CD1c-positive myeloid dendritic cell (primary cell): Measurements from ENCODE around the gene SORCS2.
A peak's percentile ranks its signal among the peaks of the same experiment; 100 is the strongest.

Experiments
- DNase-seq: peaks from one replicate; pipeline ENCODE4 v3.0.0-alpha.2; 2016; ENCODE audit errors: extremely low spot score

Gene SORCS2

DNA sequence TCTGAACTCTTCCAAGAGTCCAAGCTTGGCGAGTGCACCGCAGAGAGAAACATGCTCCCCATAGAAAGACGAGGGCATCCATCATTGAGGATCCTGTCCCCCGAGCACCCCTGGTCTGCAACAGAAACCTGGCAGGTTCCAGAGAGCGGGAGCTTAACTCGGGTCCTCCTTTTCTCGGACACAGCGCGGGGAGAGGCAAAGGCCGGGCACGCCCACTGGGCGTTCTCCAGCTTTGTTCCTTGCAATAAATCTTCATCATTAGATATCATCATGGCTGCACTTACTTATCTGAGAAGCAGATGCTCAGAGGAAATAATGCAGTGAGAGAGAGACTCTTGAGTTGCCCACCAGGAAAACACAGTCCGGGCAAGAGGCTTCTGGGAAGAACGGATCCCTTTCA is 332.5 kb downstream of the SORCS2 start:
- no peak for DNase-seq

DNA sequence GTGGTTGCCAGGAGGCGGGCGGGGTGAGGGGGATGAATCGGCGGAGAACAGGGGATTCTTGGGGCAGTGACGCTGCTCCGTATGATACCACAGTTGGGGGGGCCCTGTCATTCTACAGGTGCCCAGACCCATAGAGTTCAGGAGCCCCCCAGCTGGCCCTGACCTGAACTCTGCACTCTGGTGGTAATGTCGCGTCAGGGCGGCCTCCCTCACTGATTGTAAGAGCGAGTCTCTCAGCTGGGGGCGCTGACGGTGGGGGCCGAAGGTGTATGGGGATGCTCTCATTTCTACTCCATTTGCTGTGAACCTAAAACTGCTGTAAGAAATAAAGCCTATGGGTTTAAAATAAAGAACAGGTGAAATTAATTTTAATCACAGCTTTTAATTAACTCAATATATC is 334.2 kb downstream of the SORCS2 start:
- no peak for DNase-seq

DNA sequence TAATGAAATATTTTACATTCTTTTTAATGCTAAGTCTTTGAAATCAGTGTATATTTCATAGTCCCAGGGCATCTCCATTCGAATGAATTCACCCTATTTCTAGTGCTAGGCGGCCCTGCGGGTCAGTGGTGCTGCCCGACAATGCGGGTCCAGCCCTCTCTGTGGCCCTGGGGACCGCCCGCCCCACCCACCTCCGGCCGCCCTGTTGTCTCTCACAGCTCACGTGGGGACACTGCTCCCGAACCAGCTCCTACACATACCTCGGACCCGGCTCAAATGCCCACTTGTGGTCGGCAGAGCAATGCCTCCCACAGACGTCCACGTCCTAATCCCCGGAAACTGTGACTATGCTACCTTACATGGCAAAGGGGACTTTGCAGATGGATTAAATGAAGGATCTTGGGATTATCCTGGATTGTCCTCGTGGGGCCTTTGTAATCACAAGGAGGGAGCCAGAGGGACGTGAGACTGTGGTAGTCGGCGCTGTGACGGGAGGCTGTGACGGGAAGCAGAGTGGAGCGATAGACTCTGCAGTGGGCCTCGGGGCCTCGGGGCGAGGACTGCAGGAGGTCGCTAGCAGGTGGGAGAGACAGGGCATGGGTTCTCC is 334.7 kb downstream of the SORCS2 start:
- no peak for DNase-seq

DNA sequence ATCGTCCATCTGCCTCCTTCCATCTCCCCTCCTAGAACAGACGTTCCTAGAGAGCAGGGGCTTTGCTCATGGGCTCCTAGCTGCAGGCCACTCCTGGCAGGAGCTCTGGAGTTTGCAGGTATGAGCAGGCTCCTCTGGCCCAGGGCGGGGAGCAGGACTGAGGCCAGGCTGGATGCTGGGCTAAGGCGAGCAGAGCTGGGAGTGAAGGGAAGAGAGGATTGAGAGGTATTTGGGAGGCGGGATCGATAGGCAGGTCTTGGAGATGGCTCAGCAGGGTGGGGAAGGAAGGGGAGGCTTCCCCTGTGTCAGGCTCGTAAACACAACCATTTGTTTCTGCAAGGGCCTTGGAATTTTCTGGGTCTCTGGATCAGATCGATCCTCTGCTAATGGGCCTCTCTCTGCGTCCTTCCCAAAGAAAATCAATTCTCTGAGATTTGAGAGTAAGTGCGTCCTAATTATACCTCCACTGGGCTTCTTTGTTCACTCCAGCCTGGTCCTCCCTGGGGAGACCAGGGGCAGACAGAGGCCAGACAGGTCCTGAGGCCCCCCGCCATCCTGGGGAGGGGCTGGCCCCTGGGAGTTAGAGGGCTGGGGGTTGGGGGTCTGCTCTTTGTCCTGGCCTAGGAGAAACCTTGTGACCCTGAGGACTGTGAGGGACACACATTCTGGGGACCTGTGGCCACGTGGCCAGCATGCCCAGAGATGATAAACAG is 337.2 kb downstream of the SORCS2 start:
- no peak for DNase-seq

DNA sequence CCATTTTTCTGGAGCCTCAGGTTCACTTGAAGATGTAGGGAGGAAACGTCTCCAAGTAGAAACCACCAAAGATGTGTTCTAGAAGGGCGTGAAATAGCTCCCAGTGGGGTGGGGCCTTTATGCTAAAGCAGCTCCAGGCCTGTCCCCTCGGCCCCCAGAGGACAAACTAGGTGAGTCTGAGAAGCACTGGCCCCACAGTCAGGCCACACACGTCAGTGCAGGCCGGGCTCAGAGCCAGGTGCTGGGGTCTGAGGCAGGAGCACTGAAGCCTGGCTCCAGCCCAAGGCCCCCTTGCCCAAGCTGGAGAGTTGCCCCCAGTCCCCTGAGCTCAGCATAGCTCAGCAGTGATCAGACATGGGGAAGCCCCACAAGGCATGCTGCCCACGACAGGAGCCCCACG is 337.7 kb downstream of the SORCS2 start:
- DNase-seq: no peak

DNA sequence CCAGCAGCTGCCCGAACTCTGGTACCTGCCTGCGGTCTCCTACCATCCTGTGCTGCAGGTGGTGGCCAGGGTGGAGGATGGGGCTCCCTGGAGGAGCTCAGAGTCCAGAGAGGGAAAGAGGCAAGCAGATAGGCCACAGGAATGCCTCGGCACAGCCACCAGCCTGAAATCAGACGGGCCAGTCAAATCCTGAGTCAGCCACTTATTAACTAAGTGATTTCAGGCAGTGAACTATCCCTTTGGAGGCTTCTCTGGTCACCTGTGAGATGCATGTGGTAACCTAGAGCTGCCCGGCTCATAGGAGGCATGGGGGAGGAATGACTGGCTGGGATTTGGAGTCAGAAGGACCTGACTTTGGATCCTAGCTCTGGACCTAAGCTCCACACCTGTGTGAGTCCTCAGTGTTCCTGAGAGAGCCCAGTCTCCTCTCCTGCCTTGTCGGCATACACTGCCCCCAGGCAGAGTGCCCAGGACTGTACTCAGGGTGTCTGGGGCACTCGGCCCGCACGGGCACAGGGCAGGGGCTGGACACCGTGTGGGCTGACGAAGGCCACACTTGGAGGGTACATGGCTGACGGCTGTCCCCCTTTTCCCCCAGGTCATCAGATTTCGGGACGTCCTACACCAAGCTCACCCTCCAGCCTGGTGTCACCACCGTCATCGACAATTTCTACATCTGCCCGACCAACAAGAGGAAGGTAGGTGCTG is 338.7 kb downstream of the SORCS2 start:
- DNase-seq: no peak

DNA sequence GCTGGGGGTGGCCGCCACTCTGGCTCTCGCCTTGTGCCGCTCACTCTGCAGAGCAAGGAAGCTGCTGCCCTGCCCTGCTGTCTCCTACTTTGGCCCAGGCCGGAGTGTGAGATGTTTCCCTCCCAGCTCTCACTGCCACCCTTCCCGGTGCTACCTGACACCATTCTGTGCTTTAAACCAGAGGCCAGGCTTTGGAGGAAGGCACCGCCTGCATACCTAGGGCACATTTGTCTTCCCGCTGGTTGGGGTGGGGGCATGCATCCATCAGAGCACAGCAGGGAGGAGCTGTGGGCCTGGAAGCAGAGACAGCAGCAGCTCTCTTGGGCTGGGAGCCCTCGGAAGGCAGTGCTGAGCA is 339.3 kb downstream of the SORCS2 start:
- no peak for DNase-seq

DNA sequence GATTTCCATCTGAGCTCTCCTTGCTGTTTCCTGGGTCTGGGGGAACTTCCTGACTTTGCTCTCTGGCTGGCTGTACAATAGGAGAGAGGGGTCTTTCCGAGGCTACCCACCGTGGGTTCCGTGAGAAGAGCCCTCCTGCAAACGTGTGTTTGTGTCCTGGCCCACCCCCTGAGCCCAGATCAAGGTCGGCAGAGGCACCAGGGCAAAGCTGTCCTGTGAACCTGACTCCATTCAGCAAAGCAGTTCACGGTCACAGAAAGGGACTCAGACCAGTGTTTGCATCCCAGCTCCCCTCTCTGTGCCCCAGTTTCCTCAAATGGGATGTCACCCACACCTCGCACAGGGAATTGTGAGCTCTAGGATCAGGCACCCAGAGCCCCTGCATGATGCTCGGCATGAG is 339.7 kb downstream of the SORCS2 start:
- no peak for DNase-seq

DNA sequence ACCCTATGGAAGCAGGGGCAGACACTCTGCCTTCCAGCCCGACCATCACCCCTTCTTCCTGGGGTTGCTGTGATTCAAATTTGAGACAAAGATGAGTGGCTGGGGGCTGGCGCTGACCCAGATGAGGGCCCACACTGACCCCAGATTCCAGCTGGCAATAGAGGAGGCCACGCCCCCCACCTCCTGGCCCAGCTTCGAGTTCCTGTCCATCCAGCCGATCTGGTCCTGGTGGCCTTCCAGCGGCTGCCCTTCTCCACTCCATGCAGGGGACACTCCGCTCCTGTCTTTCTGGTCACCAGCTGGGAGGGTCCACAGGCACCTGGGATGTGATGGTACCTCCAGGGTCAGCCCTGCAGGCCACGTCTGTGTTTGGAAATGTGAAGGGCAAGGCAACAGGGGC is 340.9 kb downstream of the SORCS2 start:
- no peak for DNase-seq

DNA sequence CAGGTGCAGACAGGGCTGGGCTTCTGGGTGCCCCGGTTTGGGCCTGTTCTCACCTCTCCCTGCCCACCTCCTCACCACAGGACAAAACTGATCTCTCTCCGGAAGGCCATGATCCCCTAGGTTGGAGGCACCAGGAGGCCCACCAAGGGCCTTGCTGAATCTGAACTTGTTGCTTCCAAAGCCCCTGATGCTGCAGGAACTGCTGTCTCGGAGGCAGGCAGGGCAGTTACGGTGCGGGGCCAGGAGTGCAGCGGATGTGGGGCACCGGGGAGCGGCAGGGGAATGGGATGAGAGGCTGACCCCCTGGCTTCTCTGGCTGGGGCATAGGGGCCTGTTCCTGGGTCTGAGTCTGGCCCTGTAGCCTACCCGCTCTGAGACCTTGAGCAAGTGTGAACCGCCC is 342.8 kb downstream of the SORCS2 start:
- DNase-seq: no peak

DNA sequence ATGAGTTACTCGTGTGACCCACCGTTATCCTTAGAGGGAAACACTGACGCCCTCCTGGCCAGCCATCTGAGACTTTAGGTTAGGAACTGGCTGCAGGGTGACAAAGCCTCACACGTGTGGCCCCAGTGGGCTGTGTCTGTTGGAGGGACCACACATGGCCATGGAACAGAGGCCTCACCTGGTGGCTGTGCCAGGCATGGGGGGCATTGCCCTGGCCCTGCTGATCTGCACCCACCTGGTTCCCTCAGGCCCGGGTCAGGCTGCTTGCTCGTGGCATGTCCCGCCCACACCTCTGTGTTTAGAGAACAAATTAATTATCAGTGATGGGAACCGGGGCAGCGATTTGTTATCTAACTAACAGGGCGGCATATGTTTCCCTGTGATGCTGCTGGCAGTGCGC is 343.3 kb downstream of the SORCS2 start:
- DNase-seq: no peak

DNA sequence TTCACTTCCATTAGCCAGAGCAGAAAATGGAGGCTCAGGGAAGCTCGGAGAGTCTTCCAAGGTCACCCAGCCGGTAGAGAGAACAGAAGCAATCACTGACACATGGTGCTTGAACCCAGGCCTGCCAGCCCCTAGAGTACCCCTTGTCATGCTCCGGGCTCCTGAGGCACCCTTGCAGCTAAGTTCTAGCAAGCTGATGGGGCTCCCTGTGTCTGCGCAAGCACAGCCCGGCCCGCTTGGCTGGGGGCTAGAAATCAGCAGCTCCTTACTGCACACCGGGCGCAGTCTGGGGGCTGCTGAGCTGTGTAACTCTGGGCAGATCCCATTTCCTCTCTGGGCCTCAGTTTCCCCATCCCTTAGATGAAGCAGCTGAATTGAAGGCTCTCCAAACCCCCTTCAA is 344.5 kb downstream of the SORCS2 start:
- no peak for DNase-seq

DNA sequence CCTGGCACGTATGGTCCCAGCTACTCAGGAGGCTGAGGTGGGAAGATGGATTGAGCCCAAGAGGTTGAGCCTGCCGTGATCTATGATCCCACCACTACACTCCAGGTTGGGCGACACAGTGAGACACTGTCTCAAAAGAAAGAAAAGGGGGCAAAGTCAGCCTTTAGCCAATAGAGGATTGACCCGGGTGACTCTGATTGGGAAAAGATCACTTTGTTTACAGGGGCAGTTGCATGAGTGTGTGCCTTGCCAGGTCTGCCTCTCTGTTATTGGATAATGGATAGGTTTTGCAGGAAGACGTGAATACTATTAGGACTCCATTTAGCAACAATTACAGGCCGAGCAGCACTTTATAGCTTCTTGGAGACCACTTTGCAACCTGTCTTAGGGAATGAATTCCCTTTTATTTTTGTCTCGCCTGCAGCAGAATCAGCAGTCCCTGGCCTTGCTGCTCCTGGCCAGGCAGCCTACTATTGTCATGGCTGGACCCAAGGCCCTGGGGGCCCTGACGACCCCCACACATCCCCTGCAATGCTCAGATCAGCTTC is 345.6 kb downstream of the SORCS2 start:
- no peak for DNase-seq

DNA sequence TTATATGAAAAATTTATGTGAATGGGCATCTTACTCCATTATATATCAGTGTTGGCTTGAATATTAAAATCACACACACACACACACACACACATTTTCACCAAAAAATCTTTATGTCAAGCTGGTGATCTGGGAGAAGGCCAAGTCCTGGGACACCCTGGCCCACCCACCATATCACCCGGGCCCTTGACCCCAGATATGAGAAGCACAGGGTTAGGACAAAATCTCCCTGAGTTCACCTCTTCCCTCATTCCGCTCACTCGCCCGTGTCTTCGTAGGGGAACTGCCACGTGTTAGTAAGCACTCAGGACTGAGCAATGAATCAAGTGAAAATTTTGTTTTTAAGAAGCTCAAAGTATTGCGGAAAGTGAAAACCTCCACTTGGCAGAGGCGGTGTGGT is 346.2 kb downstream of the SORCS2 start:
- no peak for DNase-seq

DNA sequence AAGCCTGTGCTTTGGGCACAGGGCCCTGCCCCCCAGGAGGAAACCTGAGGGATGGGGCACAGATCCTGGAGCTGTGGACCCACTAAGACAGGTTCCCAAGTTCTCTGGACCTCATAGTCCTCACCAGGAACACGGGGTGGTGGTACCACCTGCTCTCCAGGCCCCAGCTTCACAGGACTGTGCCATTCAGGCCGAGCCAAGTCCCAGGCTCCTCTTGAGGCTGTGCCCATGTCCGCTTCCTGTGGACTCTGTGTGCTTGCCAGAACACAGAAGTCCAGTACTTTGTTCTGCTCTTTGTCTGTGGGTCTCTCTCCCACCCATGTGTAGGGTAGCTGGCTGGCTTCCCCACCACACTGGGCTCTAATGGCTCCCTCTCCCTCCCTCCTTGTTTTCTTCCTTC is 346.8 kb downstream of the SORCS2 start:
- no peak for DNase-seq

DNA sequence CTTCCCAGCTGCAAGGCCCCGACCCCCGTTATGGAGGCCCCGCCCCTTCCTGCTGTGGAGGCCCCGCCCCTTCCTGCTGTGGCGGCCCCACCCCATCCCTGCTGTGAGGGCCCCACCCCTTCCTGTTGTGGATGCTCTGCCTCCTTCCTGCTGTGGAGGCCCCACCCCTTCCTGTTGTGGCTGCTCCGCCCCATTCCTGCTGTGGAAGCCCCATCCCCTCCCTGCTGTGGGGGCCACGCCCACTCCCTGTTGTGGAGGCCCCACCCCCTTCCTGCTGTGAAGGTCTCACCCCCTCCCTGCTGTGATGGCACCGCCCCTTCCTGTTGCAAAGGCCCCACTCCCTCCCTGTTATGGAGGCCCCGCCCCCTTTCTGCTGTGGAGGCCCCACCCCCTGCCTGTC is 347.3 kb downstream of the SORCS2 start:
- peak; percentile 31 for DNase-seq

DNA sequence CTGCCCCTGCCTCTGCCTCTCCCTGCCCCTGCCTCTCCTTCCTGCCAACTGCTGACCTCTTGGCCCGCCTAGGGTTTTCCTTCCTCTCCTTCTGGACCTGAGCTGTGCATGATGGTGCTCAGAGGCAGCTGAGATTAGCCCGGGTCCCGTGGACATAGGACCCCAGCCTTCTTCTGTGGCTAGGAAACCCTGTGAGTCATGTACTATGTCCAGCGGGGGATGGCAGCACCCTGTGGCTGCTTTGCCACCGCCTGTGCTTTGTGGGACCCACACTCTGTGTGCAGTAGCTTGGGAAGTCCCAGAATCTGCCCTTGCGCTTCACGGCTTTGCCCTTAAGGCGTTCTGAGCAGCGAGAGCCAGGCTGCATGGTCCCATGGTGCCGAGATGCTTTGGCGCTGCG is 347.9 kb downstream of the SORCS2 start:
- no peak for DNase-seq

DNA sequence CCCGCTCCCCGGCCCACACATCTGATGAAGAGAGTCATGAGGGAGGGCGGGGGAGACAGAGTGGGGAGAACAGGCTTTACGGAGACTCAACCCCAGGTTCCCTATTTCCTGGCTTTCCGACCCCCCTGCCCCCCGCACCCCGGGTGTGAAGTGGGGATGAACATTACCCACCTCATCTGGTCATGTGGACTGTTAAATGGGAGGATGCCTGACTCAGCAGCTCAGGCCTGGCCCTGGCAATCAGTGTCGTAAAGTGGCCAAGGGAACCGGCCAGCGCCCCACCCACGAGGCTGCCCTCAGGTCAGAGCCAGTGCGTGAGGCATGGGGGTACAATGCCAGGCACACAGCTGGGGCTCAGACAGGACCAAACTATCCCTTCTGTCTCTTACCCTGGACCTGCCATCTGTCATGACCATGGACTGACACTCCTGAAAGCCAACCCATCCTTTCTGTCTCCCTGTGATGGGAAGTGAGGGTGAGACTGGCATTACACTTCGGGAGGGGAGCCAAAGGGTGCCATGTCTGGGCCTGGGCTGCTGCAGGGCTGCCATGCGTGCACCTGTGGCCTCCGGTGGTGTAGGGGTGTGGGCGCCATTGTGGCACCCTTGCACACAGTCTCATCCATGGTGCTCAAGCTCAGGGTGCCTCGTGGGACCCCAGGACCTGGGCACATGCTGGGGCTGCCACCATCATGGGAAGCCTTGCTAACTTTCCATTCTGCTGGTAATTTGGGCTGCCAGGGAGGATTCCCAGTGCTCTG is 348.5 kb downstream of the SORCS2 start:
- no peak for DNase-seq

DNA sequence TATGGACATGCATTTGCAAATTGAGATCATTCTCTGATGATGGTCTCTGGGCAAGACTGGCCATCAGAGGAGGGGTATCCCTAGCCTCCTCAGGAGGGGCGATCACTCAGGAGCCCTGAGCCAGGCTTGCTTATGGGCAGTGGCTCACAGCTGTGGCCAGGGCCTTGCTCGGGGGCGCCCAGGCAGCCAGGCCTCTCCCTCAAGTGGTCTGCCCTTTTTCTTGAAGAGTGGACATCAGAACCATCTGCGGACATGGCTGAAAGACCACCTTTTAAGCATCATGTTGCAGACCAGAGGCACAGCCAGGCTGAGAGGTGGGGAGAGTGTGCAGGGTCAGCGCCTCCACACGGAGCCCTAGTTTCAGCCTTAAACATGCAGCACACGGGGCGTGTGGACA is 349.1 kb downstream of the SORCS2 start:
- no peak for DNase-seq

DNA sequence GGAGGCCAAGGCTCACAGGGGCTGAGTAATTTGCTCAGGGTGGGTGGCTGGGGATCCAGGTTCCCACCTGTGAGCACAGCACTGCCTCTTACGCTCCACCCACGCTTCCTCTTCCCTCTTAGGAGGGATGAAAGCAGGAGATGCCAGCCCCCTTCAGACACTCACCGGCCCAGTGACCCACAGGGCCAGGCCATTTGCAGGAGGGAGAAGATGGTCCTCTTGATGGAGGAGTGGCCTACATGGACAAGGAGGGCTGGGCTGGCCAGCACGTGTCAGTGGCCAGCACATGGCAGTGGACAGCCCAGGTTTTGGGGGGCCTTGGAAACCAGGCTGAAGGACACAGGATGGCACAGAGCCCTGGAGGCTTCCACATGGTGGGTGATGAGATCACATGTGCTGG is 350.4 kb downstream of the SORCS2 start:
- DNase-seq: no peak

DNA sequence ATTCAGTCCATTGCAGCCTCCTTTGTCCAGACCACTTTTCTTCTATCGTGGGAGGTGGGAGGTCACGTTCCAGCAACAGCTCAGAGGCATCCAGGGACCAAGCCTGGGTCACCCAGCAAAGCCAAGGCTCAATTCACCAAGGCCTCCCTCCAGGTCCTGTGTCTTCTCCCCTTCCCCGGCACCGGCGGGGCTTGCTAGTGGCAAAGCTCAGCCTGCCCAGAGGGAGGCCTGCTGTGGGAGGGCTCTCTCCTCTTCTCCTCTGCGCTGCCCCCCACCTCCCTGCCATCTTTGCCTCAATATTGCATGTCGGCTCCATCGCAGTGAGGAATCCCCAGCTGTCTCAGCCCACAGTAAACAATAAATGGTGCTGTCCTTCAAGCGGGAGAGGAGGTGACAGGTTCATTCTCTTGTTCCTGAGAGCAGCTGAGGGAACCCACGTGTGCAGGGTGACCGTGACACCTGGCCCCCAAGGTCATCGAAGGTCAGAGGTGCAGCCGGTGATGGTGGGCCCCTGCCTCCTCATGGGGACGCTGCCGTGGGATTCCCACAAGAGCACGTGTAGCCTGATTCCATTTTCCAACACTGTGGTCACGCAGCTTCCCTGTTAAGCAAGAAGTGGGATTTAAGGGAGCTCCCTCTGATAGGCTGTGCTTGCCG is 353.9 kb downstream of the SORCS2 start:
- no peak for DNase-seq

DNA sequence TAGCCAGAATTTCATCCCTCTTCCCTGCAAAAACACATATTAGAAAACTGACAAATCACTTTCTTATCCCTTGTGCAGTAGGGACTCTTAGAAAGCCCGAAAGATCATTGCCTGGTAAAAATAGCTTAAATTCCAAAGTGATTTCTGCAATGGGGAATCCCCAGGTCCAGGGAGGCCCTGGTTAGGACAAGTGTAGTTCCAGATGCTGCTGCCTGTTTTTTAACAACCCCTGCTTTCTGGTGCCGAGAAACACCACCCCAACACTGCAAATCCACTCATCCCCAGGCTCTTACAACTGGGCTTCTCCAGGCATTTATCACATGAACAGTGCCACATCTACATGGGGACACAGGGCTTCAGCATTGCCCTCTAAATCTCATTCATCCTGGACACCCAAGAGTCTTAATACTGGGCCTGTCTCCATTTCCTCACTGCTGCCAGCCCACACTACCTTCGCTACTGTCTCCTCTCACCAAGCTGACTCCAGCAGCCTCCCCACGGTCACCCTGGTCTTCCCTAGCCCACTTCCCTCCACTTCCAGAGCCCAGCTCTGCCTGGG is 354.6 kb downstream of the SORCS2 start:
- no peak for DNase-seq
